Stimulated activated CD8-positive, alpha-beta memory T cell treated with anti-CD3 and anti-CD28 coated beads, Interleukin-7, amount 100 ng/mL, for 24 hours (primary cell): ENCODE measurements around the gene TTC34.

Experiments used
- DNase-seq: peaks from one replicate; pipeline ENCODE4 v3.0.0-alpha.2; 2020; ENCODE audit warnings: low read depth

Gene TTC34

DNA sequence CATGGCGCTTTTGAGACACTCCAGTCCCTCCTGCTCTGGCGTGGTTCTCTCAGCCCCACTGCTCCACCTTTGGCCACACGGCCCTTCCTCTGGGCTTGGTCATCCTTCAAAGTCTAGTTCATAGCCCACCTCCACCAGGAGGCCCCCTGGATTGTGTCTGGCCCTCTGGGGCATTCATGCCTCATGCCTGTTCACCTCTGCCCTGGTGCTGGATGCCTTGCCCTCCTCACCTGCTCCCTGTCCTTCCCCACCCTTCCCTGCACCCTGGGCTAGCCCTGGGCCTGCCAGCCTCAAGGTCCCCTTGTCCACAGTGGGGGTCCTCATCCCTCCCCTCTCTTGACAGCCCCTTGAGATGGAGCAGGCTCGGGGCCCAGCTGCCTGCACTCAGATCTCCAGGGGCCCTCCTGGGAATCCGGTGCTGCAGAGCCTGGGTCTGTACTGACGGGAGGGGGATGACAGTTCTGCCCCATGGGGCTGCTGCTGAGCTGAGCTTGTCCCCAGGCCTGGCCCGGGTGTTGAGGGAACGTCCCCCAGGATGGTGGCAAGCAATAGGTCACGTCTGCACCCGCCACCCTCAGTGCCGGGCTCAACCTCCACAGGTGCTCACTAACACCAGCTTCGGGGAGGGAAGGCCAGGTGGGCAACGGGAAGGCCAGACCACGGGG, 196.5 kb downstream of the TTC34 start:
- no peak for DNase-seq

GRCh38 chr1:2604156-2604843, 197.2 kb downstream of the TTC34 start:
- DNase-seq, result no peak

DNA sequence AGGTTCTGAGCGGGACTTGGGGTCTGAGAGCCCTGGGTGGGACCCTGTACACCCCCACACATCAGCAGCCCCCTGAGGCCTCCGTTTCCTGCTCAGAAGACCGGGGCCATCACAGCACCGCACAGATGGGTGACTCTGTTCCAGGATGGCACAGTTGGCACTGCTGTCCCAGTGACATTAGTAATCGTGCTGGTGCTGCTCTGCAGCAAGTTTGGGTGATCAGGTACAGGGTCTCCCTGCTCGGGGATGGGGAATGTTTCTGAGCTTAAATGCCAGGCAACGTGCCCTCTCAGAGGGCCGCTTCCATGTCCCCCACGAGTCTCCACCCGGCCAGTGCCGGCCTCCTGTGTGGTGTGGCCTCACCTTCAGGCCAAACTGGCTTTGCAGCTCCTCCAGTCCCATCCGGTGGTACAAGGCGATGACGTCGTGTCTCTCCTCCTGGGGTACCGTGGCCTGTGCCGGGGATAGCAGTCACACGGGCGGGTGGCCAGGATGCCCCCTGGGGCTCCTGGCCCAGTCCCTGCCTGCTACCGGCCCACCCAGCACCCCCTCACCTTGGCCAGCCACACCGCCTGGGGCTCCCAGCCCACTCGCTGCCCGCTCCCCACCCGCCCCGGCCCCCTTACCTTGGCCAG, 197.9 kb downstream of the TTC34 start:
- DNase-seq, result no peak

- DNase-seq, result no peak
These were observed 198.5 kb downstream of the TTC34 start for GRCh38 chr1:2602866-2603520.

DNA sequence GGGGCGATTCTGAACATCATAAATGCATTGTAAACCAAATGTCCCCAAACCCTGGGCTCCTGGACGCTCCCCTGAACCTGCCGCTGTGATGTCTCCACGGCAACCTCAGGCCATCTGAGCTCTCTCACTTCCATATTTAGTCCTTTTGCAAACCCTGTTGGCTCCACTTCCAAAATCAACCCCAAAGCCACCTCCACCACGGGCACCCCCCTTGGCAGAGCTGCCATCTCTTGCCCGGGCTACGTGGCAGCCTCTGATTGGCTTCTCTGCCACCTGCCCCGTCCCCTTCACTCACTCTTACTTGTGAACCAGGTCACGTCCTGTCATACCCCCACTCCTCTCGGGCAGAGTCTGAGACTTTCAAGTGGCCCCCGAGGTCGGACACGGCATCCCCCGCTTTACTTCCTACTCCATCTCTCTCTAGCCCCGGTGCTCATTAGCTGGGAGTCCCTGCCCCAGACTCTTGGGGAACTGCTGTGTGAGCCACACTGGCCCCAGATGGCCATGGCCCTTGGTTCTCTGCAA, 199.1 kb downstream of the TTC34 start:
- no peak for DNase-seq

- DNase-seq, result no peak
These were observed 199.7 kb downstream of the TTC34 start for GRCh38 chr1:2601721-2602303.

GRCh38 chr1:2598329-2598931, 203.1 kb downstream of the TTC34 start:
- no peak for DNase-seq

GRCh38 chr1:2597441-2598328, 203.8 kb downstream of the TTC34 start:
- no peak for DNase-seq

- DNase-seq, result no peak
These were observed 204.8 kb downstream of the TTC34 start for GRCh38 chr1:2596530-2597333.

GRCh38 chr1:2595812-2596529, 205.5 kb downstream of the TTC34 start:
- DNase-seq, result no peak

GRCh38 chr1:2595261-2595811, 206.2 kb downstream of the TTC34 start:
- no peak for DNase-seq

DNA sequence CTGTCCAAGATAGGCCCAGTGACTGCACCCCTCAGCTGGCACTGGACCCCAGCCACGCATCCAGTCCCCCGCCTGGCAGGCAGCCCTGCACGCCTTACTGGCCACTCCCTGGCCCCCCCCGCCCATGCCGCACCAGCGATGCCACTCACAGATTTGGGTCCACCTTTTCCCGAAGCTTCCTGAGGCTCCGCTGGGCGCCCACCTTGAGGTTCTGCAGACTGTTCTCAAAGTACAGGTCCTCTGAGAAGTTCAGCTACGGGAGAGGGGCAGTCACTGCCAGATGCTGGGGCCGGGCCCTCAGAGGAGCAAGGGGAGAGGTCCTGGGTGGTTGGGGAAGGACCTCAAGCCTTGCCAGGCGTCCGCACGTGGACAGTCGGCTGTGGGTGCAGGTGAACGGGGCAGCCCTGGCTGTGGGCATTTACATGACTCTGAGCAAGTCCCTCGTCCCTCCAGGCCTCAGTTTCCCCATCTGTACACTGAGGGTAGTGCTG, 206.8 kb downstream of the TTC34 start:
- DNase-seq, result no peak

- DNase-seq, result no peak
These were observed 207.4 kb downstream of the TTC34 start for GRCh38 chr1:2594001-2594640.

DNA sequence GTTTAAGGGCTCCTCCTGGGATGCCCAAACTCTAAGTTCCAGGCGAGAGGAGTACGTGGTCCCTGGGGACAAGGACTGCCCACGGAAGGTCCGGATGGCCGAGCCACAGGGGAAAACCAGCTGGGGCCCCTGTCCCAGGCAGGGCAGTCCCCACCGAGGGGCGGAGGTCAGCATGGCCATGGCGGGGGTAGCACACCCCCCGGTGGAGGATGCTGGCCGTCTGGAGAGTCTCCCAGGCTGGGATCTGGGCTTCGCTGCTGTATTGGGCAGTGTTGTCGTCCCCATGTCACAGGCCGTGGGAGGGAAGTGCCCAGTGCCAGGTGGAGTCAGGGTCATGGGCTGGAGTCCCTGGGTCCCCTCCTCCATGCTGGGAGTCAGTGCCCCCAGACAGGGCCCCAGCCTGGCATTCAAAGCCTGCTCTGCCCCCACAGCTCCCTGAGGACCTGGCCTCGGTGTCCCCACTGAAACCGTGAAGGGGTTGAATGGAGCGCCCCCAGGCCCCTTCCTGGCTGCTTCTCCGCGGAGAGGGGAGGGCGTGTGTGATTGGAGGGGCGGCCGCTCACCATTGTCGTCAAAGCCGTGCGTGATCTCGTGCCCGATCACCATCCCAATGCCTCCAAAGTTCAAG, 208.1 kb downstream of the TTC34 start:
- no peak for DNase-seq

- no peak for DNase-seq
These were observed 208.8 kb downstream of the TTC34 start for GRCh38 chr1:2592672-2593071.

- DNase-seq, result no peak
These were observed 209.8 kb downstream of the TTC34 start for GRCh38 chr1:2591581-2592261.

GRCh38 chr1:2591233-2591580, 210.3 kb downstream of the TTC34 start:
- no peak for DNase-seq
